GM19395 (cell line): ENCODE measurements around the gene HAGHL.
"Not testable (repeated sequence)": the region's sequence is repeated elsewhere in the genome, so short reads cannot be mapped to it uniquely, and the experiment has no call there.

ENCODE experiments used
- ATAC-seq: cut with Tn5 transposase; IDR thresholded peaks from one replicate; pipeline ENCODE4 v1.9.1; 2021; ENCODE audit warnings: mild to moderate bottlenecking, moderate library complexity; ENCODE audit not compliant: unreplicated experiment

The HAGHL gene

GRCh38 chr16:751152-752006 lies 24.5 kb downstream of the HAGHL start:
- ATAC-seq = no peak

DNA sequence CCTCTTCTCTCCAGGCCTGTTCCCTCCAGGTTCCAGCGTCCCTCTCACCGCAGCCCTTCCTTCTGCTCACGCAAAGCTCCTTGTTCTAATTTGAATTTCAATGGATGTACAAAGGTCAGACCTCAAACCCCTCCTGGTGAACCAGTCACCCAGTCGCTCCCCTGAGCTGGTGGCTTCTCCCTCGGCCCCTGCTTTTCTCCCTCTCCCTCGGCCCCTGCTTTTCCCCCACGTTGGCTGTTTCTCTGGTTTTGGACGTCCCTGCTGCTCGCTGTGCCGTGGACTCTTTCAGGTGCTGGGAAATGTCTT lies 25.1 kb downstream of the HAGHL start:
- ATAC-seq = no peak

- ATAC-seq = not testable (repeated sequence)
Observed at GRCh38 chr16:754121-754607, 27.3 kb downstream of the HAGHL start.

- ATAC-seq = no peak
Observed at GRCh38 chr16:754656-755055, 27.8 kb downstream of the HAGHL start.

- ATAC-seq = no peak
Observed at GRCh38 chr16:756428-756827, 29.5 kb downstream of the HAGHL start.

DNA sequence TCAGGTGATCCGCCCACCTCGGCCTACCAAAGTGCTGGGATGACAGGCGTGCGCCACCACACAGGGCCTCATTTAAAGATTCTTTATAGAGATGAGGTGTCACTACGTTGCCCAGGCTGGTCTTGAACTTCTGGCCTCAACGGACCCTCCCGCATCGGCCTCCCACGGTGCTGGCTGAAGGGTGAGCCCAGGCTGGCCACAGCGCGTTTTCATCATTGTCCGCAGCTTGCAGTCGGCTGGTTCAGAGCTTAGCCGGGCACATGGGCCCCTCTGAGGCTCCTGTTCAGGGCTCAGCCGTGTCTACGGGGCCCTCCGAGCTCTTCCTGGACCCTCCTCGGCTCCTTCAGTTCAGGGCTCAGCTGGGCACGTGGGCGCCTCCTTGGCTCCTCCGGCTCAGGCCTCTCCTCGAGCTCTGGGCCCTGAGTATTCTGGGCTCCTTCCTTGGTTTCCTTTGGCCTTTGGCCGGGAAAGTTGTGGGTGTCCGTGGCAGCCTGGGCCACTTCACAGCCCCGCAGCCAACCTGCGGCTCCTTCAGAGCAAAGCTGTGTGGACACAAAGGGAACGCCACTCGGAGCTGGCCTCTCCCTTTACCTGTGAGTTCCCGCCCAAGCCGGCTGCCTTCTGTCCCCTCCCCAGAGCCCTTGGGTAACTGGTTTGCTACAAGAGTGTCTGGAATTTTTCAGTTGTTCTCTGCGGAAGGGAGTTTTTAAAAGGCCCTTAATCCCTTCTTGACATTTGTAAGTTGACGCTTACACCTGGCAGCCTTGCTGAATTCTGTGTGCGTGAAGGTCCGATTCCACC lies 32.4 kb downstream of the HAGHL start:
- ATAC-seq = no peak

GRCh38 chr16:760065-760464 lies 33.2 kb downstream of the HAGHL start:
- ATAC-seq = no peak

DNA sequence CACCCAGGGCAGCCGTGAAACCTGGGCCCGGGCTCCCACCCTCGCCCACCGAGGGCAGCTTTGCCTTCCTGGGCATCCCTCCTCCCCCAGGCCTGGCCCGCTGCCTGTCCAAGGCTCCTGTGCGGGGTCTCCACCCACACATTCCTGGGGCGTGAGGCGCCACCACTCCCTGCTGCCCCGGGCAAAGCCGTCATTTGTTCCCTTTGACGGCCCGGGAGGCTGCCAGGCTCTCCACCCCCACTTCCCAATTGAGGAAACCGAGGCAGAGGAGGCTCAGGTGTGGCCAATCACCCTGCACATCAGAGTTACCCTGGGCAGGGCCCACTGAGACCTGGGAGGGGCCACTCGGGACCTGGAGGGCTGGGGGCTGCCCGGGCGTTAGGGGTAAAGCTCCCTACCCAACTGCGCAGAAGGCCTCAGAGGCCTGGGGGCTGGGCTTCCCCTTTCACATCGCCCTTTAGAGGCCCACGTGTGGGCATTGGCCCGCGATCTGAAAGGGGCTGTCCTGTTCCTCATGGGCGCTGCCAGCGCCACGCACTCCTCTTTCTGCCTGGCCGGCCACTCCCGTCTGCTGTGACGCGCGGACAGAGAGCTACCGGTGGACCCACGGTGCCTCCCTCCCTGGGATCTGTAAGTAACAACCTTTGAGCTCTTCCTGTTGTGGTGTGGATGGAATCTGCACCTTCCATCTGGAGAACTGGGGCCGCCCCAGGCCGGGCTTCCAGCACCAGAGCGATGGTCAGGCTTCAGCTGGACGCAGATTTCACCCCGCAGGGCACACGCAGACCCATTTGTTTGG lies 33.8 kb downstream of the HAGHL start, which contains the start of gene MSLN:
Gene MSLN, plus strand, starts transcription at position 190 of the 799 bp plus-strand sequence. CDS start 1,947 bp downstream, outside the sequence.
- ATAC-seq = no peak

GRCh38 chr16:761625-762513 lies 35.0 kb downstream of the HAGHL start:
- no peak for ATAC-seq

DNA sequence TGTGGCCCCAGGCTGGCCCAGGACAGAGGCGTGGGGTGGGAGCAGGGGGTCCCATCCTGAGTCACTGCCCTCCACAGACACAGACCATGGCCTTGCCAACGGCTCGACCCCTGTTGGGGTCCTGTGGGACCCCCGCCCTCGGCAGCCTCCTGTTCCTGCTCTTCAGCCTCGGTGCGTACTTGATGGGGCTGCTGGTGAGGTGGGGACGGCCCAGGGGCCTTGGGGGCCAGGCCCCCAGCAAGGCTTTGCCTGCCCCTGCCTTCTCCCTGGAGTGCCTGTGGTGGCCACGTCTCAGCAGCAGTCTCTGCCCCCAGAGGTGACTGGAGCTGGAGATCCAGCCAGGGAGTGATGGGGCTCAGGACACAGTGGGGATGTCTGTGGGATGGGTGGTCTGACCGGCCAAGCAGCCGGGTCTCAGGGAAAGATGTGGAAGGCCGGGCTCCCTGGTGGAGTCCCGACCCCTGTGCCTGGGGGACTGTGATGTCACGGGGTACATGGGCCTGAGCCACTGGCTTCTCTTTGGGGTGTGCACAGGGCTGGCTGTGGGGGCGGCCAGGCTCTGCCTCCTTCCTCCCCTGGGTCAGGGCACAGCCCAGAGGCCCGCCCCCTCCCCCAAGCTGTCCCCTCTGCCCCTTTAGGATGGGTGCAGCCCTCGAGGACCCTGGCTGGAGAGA lies 35.8 kb downstream of the HAGHL start:
- ATAC-seq = no peak

GRCh38 chr16:763369-764183 lies 36.7 kb downstream of the HAGHL start:
- no peak for ATAC-seq

DNA sequence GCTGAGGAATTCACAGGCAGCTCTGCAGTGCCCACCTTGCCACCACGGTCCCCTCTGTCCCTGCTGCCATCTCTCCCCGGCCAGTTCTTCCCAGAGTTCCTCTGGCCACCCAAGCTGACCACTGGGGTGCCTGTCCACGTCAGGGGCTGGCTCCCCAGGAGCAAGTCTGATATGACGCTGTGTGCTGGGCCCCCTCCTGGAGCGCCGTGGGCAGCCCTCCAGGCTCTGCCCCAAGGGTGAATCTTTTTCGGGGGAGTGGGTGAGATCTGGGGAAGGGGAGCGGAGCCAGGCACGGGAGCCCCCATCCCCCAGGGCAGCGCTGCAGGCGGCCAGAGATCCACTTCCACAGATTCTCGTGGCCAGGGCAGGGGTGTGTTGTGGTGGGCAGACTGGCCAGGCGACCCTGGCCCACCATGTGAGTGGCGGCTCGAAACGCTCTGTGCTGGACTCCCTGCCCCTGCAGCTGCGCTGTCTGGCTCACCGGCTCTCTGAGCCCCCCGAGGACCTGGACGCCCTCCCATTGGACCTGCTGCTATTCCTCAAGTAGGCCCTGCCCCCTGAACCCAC lies 37.4 kb downstream of the HAGHL start:
- ATAC-seq = no peak

GRCh38 chr16:764848-765487 lies 38.1 kb downstream of the HAGHL start:
- no peak for ATAC-seq

- no peak for ATAC-seq
Observed at GRCh38 chr16:765488-765865, 38.6 kb downstream of the HAGHL start.

GRCh38 chr16:766008-766819 lies 39.3 kb downstream of the HAGHL start:
- ATAC-seq = no peak

GRCh38 chr16:766820-767640 lies 40.1 kb downstream of the HAGHL start:
- no peak for ATAC-seq
